GM21737 (cell line): Measurements from ENCODE around the gene SLC25A48.
"Not testable (repeated sequence)": the region's sequence is repeated elsewhere in the genome, so short reads cannot be mapped to it uniquely, and the experiment has no call there.

Source experiments
- ATAC-seq: cut with Tn5 transposase; IDR thresholded peaks from one replicate; pipeline ENCODE4 v1.9.1; 2021; ENCODE audit warnings: mild to moderate bottlenecking, moderate library complexity; ENCODE audit not compliant: unreplicated experiment

The SLC25A48 gene

DNA sequence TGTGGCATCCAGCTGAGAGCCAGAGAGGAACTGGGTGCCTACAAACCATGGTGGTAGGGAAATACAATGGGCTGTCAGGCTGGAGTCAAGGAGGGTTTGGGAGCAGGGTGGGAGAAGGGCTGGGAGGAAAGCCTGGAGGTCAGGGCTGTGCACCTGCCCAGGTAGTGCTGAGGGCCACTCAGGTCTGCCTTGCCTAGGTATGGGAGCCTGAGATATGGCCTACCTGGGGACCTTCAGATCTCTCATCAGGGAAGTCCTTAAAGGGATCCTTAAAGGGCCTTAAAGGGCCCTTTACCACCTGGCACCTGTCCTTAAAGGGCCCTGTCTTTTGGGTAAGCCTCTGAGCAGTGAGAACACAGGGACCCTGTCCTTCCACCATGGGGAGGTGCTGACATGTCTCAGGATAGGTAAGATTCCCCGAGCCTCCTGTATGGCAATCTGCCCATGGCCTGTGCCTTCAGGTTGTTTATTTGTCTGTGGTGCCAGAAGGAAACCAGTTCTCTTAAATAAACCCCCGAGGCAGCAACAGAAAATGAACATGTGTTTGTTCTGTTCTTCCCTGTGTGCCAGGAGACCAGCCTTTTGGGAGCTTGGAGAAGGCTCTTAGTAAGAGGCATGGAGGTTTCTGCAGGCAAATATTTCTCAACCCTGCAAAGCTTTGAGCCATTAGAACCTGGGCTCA, 23.3 kb downstream of the SLC25A48 start:
- no peak for ATAC-seq

- ATAC-seq, result not testable (repeated sequence)
These were observed 24.7 kb downstream of the SLC25A48 start for GRCh38 chr5:135859186-135859585.

DNA sequence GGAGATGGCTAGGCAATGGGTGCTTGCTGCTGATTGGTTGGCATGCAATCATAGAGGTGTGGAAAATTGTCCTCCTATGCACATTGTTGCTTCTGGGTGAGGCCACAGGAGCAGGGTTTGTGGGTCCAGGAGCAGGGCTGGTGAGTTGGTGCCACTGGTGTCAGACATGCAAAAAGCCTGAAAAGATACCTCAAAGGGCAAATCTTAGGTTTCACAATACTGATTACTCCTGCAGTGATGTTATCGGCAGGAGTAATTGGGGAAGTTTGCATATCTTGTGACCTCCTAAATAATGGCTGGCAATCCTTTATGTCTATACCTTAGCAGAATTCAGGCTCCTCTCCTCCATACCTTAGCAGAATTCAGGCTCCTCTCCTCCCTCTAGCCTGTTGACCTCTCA, 25.2 kb downstream of the SLC25A48 start:
- no peak for ATAC-seq

DNA sequence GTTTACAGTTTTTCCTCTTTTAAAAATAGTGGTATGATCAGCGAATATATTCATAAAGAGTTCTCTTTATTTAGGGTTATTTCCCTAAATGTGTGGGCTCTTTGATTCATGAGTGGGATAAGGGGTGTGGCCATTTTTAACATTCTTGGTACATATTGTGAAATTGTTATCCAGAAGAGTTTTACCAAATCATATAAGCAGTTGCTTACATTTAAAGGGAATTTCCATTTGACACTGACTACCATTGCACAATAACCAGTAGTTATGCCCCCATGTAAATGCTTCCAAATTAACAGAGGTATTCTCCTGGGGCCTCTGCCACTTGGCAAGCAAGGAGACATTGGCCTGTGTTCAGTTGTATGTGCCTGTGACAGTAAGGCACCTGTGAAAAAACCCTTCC, 27.2 kb downstream of the SLC25A48 start:
- ATAC-seq, result no peak

DNA sequence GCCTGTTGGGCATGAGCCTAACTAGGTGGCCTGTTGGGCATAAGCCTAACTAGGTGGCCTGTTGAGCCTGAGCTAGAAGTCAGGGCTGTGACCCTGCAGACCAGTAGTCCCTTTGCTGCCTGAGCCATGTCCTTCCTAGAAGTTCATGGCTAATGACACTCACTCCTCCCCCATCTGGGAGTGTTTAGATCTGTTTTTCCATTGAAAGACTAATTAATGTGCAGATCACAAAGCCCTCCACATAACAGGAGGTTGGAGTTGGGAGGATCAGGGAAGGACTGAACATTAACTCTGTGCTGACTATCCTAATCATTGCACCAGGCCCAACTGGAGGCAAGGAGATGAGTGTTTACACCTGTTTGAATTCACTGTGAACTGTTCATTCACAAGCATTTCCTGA, 27.6 kb downstream of the SLC25A48 start:
- ATAC-seq, result no peak

DNA sequence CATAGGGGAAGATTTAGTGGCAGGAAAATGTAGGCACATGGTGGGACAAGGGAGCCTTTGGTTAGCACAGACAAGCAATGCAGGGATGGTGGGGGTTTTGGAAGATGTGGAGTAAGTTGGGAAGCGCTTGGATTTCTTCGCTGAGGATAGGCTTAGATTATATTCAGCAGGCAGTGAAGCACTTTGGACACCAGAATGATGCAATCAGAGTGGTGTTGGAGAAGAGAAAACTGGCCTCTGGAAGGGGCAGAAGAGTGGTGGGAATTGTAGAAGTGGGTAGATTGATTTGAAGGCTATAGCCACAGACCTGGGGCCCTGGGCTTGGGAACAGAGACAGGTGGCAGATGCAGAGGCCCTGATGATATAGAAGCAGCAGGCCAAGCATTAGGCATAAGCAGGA, 28.3 kb downstream of the SLC25A48 start:
- ATAC-seq, result no peak

DNA sequence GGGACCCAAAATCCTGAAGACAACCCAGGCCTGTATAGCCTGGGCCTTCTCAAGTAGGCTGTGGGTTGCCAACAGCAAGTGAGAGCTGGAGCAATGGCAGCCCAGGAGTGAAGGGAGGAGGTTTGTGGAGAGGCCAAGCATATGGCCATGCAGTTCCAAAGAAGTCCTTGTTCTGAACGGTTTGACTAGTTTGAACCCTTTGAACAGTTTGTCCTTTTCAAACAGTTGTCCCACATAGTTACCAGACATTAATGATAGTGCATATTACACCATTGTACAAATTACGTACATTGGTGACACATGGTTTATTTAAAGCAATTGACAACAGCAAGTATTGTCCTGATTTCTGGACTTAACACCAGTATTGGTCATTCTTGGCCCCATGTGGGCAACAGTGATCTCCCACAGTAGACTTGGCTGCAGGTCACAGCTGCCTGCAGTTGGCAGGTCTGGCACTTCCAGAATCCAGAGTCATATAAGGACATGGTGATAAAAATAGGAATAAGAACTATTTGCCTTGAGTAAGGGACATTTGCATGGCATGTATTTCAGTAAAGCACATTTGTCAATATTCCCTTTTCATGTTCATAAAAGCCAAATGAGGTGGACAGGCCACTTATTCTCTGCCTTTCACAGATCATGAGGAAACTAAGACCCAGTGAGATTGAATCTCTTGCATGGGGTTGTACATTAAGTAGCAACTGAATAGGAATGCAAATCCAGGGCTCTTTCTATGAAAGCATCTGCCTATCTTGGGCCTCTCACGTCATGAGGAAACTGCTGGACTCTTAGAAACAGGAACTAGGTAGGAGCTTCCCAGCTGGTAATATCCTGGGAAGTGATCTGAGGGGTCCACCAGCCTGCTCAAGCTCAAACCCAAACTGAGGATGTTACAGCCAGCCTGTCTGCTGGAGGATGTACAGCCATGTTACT, 30.3 kb downstream of the SLC25A48 start:
- no peak for ATAC-seq

- ATAC-seq, result no peak
These were observed 31.6 kb downstream of the SLC25A48 start for GRCh38 chr5:135866016-135866415.

DNA sequence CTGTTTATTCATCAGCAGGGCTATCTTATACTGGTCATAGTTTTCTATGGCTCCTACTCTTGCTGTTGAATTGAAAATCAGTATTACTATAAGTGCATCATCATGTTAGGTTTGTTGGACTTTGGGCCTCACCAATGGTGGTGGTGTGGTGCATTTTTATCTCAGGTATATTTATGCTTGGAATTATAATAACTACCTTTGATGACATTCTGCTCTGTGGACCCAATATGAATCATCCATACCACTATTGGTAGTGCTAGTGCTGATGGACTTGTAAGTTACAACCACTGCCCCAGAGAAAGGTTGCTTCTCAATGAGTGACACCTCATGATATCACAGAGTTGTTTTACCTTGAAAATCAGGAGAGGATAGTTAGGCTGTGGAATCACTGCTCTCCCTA, 33.1 kb downstream of the SLC25A48 start:
- no peak for ATAC-seq

- no peak for ATAC-seq
These were observed 34.2 kb downstream of the SLC25A48 start for GRCh38 chr5:135868681-135869080.

- ATAC-seq, result no peak
These were observed 34.8 kb downstream of the SLC25A48 start for GRCh38 chr5:135869276-135869675.

GRCh38 chr5:135869935-135870334, 35.5 kb downstream of the SLC25A48 start:
- no peak for ATAC-seq

DNA sequence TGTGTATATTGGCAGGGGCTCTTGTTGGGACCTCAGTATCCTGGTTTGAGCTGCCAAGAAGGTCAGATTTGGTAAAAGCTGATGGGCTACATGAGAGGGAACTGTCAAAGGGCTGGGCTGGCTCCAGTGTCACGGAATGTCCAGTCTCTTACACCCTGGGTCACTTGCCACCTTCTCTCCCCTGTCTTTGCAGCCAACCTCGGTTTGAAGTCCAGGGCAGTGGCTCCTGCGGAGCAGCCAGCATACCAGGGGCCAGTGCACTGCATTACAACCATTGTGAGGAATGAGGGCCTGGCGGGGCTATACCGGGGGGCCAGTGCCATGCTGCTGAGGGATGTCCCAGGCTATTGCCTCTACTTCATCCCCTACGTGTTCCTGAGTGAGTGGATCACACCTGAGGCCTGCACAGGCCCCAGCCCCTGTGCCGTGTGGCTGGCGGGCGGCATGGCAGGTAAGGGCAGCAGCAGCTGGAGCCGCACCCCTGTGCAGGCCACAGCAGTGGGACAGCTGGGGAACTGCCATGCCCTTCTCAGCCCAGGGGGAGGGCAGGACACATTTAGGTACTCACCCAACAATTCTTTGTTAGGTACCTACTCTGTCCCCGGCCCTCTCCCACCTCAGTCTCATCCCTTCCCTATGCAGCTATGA, 36.9 kb downstream of the SLC25A48 start:
- no peak for ATAC-seq

- no peak for ATAC-seq
These were observed 39.4 kb downstream of the SLC25A48 start for GRCh38 chr5:135873831-135874230.

- no peak for ATAC-seq
These were observed 40.0 kb downstream of the SLC25A48 start for GRCh38 chr5:135874461-135874860.

- ATAC-seq, result no peak
These were observed 41.1 kb downstream of the SLC25A48 start for GRCh38 chr5:135875567-135875966.

DNA sequence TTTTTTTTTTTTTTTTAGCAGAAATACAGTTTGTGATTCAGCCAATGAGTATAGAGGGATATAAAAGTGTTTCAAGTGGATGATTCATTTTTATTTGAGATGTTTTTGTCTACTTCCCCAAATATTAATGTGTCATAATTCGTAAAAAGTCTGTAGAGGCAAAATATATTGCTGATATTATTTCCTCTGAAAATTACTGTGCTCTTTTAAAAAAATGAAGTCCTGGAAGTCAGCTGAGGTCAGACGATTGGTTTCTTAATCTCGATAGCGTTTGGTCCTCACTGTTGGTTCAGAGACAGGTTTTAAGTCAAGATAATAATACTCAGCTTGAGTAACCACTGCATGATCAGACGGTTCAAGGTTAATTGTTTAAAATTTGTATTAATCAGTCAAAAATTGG, 41.7 kb downstream of the SLC25A48 start:
- ATAC-seq, result no peak

DNA sequence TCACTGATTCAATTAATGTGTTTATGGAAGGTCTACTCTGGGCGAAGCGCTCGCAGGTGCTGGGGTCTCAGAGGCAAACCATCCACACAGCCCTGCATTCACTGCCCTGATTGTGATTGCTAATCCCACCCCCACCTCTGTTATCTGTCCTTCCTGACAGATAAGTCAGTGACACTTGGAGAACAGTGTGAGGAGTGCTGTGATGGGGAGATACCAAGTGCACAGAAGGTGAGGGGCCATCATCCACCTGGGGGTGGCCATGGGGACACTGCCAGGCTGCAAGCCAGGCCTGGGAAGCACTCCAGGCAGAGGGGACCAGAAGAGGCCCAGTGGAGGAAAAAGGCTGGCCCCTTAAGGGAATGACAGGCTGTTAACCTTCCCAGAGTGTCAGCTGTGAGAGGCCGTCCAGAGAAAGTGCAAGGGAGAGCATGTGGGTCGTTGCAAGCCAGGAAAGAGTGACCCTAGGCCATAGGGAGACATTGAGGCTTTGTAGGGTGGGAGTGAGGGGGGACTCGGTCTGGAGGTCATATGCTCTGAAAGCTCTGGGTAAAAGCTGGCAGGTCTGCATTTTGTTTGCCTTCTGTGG, 43.2 kb downstream of the SLC25A48 start:
- ATAC-seq, result no peak

DNA sequence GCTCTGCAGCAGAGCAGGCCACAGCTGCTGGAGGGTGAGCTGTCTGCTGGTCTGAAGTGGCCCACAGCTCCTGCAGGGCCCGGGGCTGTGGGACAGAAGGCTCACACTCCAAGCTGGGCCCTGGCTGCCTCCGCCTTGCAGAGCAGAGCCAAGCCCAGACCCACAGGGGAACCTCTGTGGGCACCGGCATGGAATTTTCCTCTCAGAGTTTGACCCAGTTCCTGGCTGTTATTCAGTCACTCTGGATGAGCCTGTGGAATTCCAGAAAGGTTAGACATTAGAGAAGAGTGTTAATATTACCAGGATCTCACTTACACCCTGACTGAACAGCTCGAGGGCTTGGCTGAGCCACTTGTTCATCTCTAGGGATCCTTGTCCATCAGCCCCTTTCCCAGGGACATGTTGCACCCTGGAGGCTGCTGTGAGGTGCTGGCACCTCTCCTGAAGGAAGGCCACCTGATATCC, 43.7 kb downstream of the SLC25A48 start:
- ATAC-seq, result no peak

GRCh38 chr5:135879591-135879990, 45.1 kb downstream of the SLC25A48 start:
- no peak for ATAC-seq

GRCh38 chr5:135880278-135880677, 45.8 kb downstream of the SLC25A48 start:
- no peak for ATAC-seq
